Spleen (tissue), 7 donors: ENCODE data around the gene MEF2A.

Experiments used
- POLR2A ChIP-seq, 3 donors: fragments of 450-650 bp; IDR thresholded peaks; one replicate each; pipeline ENCODE4 v1.5.1; 2017; ENCODE audit warnings: antibody characterized with exemption in 3 of 3, mild to moderate bottlenecking in 1 of 3
- TF ChIP-seq, protein P1 (sequence below), 11 experiments: fragments of 200-600 bp in 7 of 11; fragments of 450-650 bp in 4 of 11; sonication (generic) in 4 of 11; IDR thresholded peaks in 8 of 11; conservative IDR thresholded peaks in 3 of 11; 1 replicate in 7 of 11; 2 replicates in 4 of 11; pipeline versions ENCODE4 v1.4.0 to v1.8.0; 2016 to 2021; ENCODE audit warnings: antibody characterized with exemption in 11 of 11, inconsistent platforms in 4 of 11, mild to moderate bottlenecking in 1 of 11
- donor health status: DM: no; HTN: no; CAD: no; lungs with moderate emphysema.
- donor health status: DM: no; HTN: no; CAD: no.
- donor health status: DM: no; HTN: no; CAD: no.

DNA sequence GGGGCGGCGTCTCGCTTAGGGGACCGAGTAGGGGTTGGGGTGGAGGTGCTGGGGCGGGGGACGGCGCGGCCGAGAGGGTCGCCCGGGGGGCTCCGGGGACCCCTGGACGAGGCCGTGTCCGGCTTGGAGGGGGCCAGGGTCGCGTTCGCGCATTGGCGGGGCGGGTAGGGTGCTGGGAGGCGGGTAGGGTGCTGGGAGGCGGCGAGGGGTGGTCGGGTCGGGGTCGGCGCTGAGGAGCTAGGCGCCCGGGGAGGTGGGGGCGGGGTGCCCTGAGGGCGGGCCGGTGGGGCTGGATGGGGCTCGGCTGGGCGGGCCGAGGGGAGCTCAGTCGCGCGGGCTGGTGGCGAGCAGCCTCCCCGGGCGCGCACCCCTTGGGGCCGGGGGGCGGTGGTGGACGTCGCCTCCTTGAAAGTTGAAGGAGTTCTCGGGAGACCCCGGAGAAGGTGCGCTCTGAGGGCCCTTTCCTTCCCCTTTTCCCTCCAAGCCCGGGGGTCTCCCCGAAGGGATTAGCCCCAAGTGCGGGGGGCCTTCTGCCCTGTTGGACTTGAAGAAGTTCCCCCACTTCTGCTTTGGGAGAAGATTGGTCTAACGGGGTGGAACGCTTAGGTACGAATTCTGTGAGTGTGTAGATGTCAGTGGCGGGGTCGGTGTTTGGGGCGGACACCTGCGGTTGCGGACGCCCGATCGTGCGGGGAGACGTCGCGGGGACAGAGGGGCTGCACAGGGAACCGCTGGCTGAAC lies 543 bp downstream of the MEF2A start:
- TF ChIP-seq, protein P1, sequence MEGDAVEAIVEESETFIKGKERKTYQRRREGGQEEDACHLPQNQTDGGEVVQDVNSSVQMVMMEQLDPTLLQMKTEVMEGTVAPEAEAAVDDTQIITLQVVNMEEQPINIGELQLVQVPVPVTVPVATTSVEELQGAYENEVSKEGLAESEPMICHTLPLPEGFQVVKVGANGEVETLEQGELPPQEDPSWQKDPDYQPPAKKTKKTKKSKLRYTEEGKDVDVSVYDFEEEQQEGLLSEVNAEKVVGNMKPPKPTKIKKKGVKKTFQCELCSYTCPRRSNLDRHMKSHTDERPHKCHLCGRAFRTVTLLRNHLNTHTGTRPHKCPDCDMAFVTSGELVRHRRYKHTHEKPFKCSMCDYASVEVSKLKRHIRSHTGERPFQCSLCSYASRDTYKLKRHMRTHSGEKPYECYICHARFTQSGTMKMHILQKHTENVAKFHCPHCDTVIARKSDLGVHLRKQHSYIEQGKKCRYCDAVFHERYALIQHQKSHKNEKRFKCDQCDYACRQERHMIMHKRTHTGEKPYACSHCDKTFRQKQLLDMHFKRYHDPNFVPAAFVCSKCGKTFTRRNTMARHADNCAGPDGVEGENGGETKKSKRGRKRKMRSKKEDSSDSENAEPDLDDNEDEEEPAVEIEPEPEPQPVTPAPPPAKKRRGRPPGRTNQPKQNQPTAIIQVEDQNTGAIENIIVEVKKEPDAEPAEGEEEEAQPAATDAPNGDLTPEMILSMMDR (IDR thresholded peaks at IDR 0.05 in 8 of 11, conservative IDR thresholded peaks at IDR 0.05 in 3 of 11): no peak
- no peak for TF ChIP-seq POLR2A (IDR thresholded peaks at IDR 0.05)
